GM10266 (cell line): ENCODE measurements around the gene GTPBP4.

Source experiments
- DNase-seq: peaks from one replicate; pipeline ENCODE4 v3.0.0; 2012; ENCODE audit errors: extremely low spot score
- CTCF ChIP-seq: IDR thresholded peaks from 2 replicates; pipeline ENCODE4 v1.5.1; 2012; ENCODE audit warnings: mild to moderate bottlenecking, low read depth; ENCODE audit not compliant: control insufficient read depth, insufficient read depth; ENCODE audit errors: missing control alignments

Gene GTPBP4

GRCh38 chr10:992467-992866 is 4.2 kb downstream of the GTPBP4 start:
- no peak for DNase-seq
- TF ChIP-seq CTCF, result no peak

- TF ChIP-seq CTCF, result no peak
- DNase-seq, result no peak
Measured at GRCh38 chr10:992871-993270, 4.6 kb downstream of the GTPBP4 start.

- no peak for TF ChIP-seq CTCF
- no peak for DNase-seq
Measured at GRCh38 chr10:994836-995558, 6.8 kb downstream of the GTPBP4 start.

- TF ChIP-seq CTCF, result no peak
- no peak for DNase-seq
Measured at GRCh38 chr10:995559-995926, 7.3 kb downstream of the GTPBP4 start.

- no peak for TF ChIP-seq CTCF
- no peak for DNase-seq
Measured at GRCh38 chr10:996031-996430, 7.8 kb downstream of the GTPBP4 start.

GRCh38 chr10:997266-998022 is 9.2 kb downstream of the GTPBP4 start:
- no peak for TF ChIP-seq CTCF
- DNase-seq, result no peak

- no peak for DNase-seq
- TF ChIP-seq CTCF, result no peak
Measured at GRCh38 chr10:1002425-1003006, 14.3 kb downstream of the GTPBP4 start.
